Measurements from ENCODE around the gene IFI27L1. TPM values are rescaled to one million over a fixed set of nuclear protein-coding genes. Genes with fewer than 3 reads are reported as not detected.

IFI27L1 gene
- total RNA-seq, 1 donor from 2014 or later = 40.2 TPM

GRCh38 chr14:94145902-94146527 lies 64.9 kb downstream of the IFI27L1 start:
- DNase-seq (ENCODE audit: low read depth) = no peak
- no peak for TF ChIP-seq CTCF (conservative IDR thresholded peaks at IDR 0.05; ENCODE audit: low read depth, low read length)
- H3K4me3 ChIP-seq (ENCODE audit: low read depth, low read length) = no peak overlapping the region

Other genes starting within 250 kb of the IFI27L1 start
- not detected in 2 replicates for gene FAM181A, start 154.0 kb upstream of the IFI27L1 start, total RNA-seq
- gene ASB2, start 104.7 kb upstream of the IFI27L1 start, total RNA-seq = 0.46 and 1.4 TPM in 2 replicates
- not detected in 2 replicates for gene CCDC197, start 84.0 kb upstream of the IFI27L1 start, total RNA-seq
- 5.6 and 15.0 TPM in 2 replicates for gene OTUB2, start 55.0 kb upstream of the IFI27L1 start, total RNA-seq
- 121 and 150 TPM in 2 replicates for gene DDX24, start 108 bp upstream of the IFI27L1 start, total RNA-seq
- not detected in 2 replicates for gene IFI27, start 29.4 kb downstream of the IFI27L1 start, total RNA-seq
- 112 and 139 TPM in 2 replicates for gene IFI27L2, start 48.3 kb downstream of the IFI27L1 start, total RNA-seq
- 0.29 and 1.7 TPM in 2 replicates for gene PPP4R4, start 93.0 kb downstream of the IFI27L1 start, total RNA-seq
- not detected in 2 replicates for gene SERPINA10, start 212.0 kb downstream of the IFI27L1 start, total RNA-seq
- gene SERPINA6, start 242.0 kb downstream of the IFI27L1 start, total RNA-seq = 0.81 and 1.4 TPM in 2 replicates